ENCODE results near the gene CYP4F12. TPM values are rescaled to one million over a fixed set of nuclear protein-coding genes. Genes with fewer than 3 reads are reported as not detected.

CYP4F12 gene
- total RNA-seq, 1 experiment from 2014 or later, result 1.7 TPM

DNA sequence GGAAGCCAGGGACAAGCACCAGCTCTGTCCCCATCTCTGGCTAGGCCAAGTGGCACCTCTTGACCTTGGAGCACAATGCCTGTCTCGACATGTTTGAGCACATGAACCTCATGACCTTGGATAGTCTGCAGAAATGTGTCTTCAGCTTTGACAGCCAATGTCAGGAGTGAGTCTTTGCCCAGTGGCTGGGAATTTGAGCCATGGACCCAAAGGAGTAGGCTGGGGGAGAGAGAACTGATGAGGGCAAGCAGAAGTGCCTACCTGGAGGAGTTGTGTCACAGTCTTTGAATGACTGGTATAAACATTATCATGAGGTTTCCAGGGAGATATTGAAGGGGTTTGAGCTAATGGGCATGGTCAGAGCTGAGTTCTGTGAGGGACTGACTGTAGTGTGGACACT, 6.7 kb upstream of the CYP4F12 start:
- H3K36me3 ChIP-seq (ENCODE audit: control insufficient read depth, insufficient read depth, low read length), result no peaks in the 10 kb centered on the region
- intact Hi-C loops (cut with micrococcal nuclease; ENCODE audit: unreplicated experiment), result no loop called here
- H3K4me1 ChIP-seq (ENCODE audit: control insufficient read depth, insufficient read depth, low read length), result no peaks in the 10 kb centered on the region
- in situ Hi-C loops (cut with HindIII; ENCODE audit: low pct_unique_long_range_greater_than_20kb, low sequenced_read_pairs), result no loop called here
- no peak for TF ChIP-seq REST (IDR thresholded peaks at IDR 0.05; ENCODE audit: insufficient read depth in 1 of 2, low read depth in 2 of 2, low read length in 1 of 2)
- no peak for TF ChIP-seq TCF7L2 (IDR thresholded peaks at IDR 0.05; ENCODE audit: low read depth, low read length)
- no peak for TF ChIP-seq POLR2AphosphoS5 (IDR thresholded peaks at IDR 0.05; ENCODE audit: low read depth, low read length)
- no peak for TF ChIP-seq CTCF (IDR thresholded peaks at IDR 0.05)
- no peak for TF ChIP-seq SIN3A (IDR thresholded peaks at IDR 0.05; ENCODE audit: borderline replicate concordance, insufficient read depth, low read depth, low read length)
- DNase-seq (ENCODE audit: low read depth, low spot score) (no peak), ATAC-seq (no peak)
- H3K9me3 ChIP-seq (ENCODE audit: control insufficient read depth, insufficient read depth, low read depth, low read length), result no peaks in the 10 kb centered on the region
- H3K27me3 ChIP-seq (ENCODE audit: control insufficient read depth, insufficient read depth, low read length), result no peaks in the 10 kb centered on the region
- BruUV-seq (replicated peaks), result no TSS peak
- no peak overlapping the region for H3K4me3 ChIP-seq (ENCODE audit: low read depth in 2 of 2, low read length in 2 of 2)
- POLR2A ChIA-PET, result no interaction called here
- CTCF ChIA-PET, result no interaction called here
- H3K27ac ChIP-seq (ENCODE audit: low read length), result no peak overlapping the region

DNA sequence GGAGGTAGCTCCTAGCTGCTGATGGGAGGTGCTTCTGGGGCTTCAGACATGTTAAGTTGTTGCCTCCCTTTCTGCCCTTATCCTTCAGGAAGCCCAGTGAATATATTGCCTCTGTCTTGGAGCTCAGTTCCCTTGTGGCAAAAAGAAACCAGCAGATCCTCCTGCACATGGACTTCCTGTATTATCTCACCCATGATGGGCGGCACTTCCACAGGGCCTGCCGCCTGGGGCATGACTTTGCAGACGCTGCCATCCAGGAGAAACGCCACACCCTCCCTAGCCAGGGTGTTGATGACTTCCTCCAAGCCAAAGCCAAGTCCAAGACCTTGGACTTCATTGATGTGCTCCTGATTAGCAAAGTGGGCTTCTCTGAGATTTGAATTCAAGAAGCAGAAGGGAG, 6.0 kb upstream of the CYP4F12 start:
- no peaks in the 10 kb centered on the region for H3K4me1 ChIP-seq (ENCODE audit: control insufficient read depth, insufficient read depth, low read length)
- no peaks in the 10 kb centered on the region for H3K27me3 ChIP-seq (ENCODE audit: control insufficient read depth, insufficient read depth, low read length)
- POLR2A ChIA-PET, result interaction anchor here (0.5 kb wide), 1 partner anchor 38 kb away, joined by 3 read pairs; no protein-coding TSS in a partner anchor
- CTCF ChIA-PET, result no interaction called here
- no peak overlapping the region for H3K4me3 ChIP-seq (ENCODE audit: low read depth in 2 of 2, low read length in 2 of 2)
- no peaks in the 10 kb centered on the region for H3K9me3 ChIP-seq (ENCODE audit: control insufficient read depth, insufficient read depth, low read depth, low read length)
- intact Hi-C loops (cut with micrococcal nuclease; ENCODE audit: unreplicated experiment), result no loop called here
- in situ Hi-C loops (cut with HindIII; ENCODE audit: low pct_unique_long_range_greater_than_20kb, low sequenced_read_pairs), result no loop called here
- H3K36me3 ChIP-seq (ENCODE audit: control insufficient read depth, insufficient read depth, low read length), result no peaks in the 10 kb centered on the region
- TF ChIP-seq SIN3A (IDR thresholded peaks at IDR 0.05; ENCODE audit: borderline replicate concordance, insufficient read depth, low read depth, low read length), result no peak
- TF ChIP-seq TCF7L2 (IDR thresholded peaks at IDR 0.05; ENCODE audit: low read depth, low read length), result no peak
- TF ChIP-seq CTCF (IDR thresholded peaks at IDR 0.05), result no peak
- no peak for TF ChIP-seq POLR2AphosphoS5 (IDR thresholded peaks at IDR 0.05; ENCODE audit: low read depth, low read length)
- no peak for TF ChIP-seq REST (IDR thresholded peaks at IDR 0.05; ENCODE audit: insufficient read depth in 1 of 2, low read depth in 2 of 2, low read length in 1 of 2)
- DNase-seq (ENCODE audit: low read depth, low spot score) (no peak), ATAC-seq (no peak)
- no peak overlapping the region for H3K27ac ChIP-seq (ENCODE audit: low read length)
- no TSS peak for BruUV-seq (replicated peaks)
